A549 treated with AZD2906 at 1 μM for 4 hours (cell line): ENCODE data around the gene PRIM2. TPM values are rescaled to one million over a fixed set of nuclear protein-coding genes. Genes with fewer than 3 reads are reported as not detected.

ENCODE experiments used
- total RNA-seq: library from RNA; stranded (reverse); fragments of 200-300 nt; extraction: Qiagen RNA extraction; gene quantifications from 5 replicates; pipeline ENCODE4 v1.2.3, GENCODE V29; 2022

Gene PRIM2, protein sequence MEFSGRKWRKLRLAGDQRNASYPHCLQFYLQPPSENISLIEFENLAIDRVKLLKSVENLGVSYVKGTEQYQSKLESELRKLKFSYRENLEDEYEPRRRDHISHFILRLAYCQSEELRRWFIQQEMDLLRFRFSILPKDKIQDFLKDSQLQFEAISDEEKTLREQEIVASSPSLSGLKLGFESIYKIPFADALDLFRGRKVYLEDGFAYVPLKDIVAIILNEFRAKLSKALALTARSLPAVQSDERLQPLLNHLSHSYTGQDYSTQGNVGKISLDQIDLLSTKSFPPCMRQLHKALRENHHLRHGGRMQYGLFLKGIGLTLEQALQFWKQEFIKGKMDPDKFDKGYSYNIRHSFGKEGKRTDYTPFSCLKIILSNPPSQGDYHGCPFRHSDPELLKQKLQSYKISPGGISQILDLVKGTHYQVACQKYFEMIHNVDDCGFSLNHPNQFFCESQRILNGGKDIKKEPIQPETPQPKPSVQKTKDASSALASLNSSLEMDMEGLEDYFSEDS
- total RNA-seq: 10.8 to 12.6 TPM (median 11.5 TPM) in 5 replicates

DNA sequence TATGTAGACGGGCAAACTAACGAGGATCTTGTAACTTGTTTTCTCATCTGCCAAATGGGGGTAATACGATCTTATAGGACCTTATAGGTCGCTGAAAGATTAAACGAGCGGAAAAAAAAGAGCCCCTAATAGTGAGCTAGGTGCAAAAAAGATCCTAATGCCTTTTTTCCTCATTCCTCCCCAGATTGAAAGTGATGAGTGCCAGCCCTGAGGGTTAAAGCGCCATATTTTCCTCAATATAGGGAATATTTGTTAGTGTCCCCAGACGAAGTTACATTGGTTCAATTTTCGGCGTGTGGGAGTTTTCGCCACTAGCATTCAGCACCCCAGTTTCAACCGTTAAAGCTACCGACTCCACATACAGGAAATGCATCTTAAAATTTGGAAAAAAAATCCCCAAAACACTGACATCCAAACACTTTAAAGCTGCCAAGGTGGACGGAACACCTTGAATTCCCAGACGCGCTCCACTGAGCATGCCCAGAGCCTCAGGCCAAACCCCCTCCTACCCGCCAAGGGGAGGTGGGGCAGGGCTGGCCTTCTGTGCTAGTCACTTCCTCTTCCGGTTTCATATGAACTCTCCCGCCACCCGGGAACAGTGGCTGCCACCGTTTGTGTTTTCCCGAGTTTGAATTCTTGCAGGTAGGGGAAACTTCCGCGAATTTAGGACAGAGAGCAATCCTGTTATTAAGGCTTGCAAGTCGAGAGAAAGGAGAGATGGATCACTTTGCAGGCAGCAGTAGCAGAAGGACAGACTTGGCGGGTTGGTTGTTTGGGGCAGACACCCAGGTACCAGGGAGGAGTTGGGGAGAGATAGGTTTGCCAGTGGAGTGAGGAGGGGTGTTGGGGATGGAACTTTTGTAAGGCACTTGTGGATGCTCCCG, at the start of gene PRIM2:
PRIM2 (plus strand) TSS at position 571 of the 884 bp plus-strand sequence. CDS start 816 bp downstream, outside the sequence.

Other genes starting within 250 kb of the PRIM2 start
- gene ZNF451, start 227.4 kb upstream of the PRIM2 start, total RNA-seq: 6.6 to 12.5 TPM (median 8.0 TPM) in 5 replicates
- 6.8 to 7.5 TPM (median 7.2 TPM) in 5 replicates for gene BAG2, start 145.3 kb upstream of the PRIM2 start, total RNA-seq
- 6.7 to 8.6 TPM (median 8.2 TPM) in 5 replicates for gene RAB23, start 95.3 kb upstream of the PRIM2 start, total RNA-seq